Measurements from ENCODE around the gene ROCK1.

- TF ChIP-seq POLR2AphosphoS5 (IDR thresholded peaks at IDR 0.05; ENCODE audit: low read depth, low read length), result no peak
- TF ChIP-seq CTCF (IDR thresholded peaks at IDR 0.05), result no peak
- TF ChIP-seq REST (IDR thresholded peaks at IDR 0.05; ENCODE audit: insufficient read depth in 1 of 2, low read depth in 2 of 2, low read length in 1 of 2), result no peak
- TF ChIP-seq SIN3A (IDR thresholded peaks at IDR 0.05; ENCODE audit: borderline replicate concordance, insufficient read depth, low read depth, low read length), result no peak
- TF ChIP-seq TCF7L2 (IDR thresholded peaks at IDR 0.05; ENCODE audit: low read depth, low read length), result no peak
These were observed 33.8 kb upstream of the ROCK1 start for GRCh38 chr18:21145371-21145770.

Data from Panc1 (cell line).